NCI-H128 (cell line): ENCODE measurements around the gene NUDT16L1.
"Not testable (repeated sequence)": the region's sequence is repeated elsewhere in the genome, so short reads cannot be mapped to it uniquely, and the experiment has no call there.

ENCODE experiments used
- DNase-seq: peaks from one replicate; lab custom pipeline; 2025; ENCODE audit not compliant: unreplicated experiment; lab: John Stamatoyannopoulos, UW

Gene NUDT16L1

GRCh38 chr16:4693296-4693955 is at the start of gene NUDT16L1:
NUDT16L1 (plus strand) TSS chr16:4693562; CDS start chr16:4693727, 165 bp downstream.
- peak; percentile 83 for DNase-seq

DNA sequence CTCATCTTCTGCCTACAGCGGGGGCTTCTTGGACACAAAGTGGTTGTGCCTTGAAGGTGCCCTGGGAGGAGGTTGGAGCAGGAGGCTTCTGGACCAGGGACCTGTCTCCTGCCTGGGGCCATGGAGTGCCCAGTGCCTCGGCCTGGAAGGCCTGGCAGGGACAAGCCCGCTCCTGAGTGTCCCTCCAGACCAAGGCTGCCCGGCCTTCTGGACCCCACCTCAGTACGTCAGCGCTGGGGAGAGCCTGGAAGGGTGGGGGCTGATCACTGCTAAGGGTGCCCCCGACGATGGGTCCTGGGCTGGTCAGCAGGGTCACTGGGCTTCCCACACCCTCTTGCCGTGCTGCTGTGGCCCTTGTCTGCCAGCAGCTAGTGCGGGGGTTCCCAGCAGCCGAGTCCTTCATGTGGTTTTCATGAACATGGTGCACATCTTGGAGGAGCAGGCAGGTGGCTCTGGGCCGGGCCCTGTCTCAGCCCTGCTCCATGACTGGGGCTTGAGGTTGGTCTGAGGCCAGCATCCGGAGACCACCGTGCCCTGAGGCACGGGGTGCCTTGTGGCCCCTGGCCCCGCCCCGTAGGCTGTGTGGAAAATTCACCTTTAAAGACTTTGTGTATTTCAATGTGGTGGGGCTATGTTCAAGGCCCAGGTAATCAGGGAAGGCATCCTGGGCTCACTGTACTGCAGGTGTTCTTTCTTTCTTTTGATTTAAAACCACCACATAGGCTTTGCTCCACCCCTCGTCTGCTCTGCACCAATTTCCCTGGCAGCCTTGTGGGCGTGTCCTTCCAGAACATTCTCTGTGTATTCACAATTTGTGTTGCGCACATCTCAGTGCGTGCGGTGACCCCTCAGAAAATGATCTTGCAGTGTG is 46.4 kb upstream of the NUDT16L1 start:
- DNase-seq = no peak

DNA sequence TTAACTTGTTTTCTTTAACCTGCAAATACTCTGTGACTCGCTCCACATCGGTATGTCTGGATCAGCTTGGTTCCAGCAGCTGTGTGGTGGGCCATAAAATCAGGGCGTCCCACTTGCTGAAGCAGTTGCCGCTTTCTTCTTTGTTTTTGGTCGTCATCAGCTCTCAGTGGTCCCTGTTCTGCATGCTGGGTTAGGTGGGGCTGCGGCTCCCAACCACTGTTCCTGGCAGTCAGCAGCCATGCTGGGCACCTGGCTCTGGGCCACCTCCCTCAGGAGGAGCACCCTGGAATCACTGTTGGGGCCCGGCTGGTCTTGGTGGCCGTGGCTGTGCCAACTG is 45.8 kb upstream of the NUDT16L1 start:
- no peak for DNase-seq

- no peak for DNase-seq
Measured at GRCh38 chr16:4648917-4649316, 44.4 kb upstream of the NUDT16L1 start.

DNA sequence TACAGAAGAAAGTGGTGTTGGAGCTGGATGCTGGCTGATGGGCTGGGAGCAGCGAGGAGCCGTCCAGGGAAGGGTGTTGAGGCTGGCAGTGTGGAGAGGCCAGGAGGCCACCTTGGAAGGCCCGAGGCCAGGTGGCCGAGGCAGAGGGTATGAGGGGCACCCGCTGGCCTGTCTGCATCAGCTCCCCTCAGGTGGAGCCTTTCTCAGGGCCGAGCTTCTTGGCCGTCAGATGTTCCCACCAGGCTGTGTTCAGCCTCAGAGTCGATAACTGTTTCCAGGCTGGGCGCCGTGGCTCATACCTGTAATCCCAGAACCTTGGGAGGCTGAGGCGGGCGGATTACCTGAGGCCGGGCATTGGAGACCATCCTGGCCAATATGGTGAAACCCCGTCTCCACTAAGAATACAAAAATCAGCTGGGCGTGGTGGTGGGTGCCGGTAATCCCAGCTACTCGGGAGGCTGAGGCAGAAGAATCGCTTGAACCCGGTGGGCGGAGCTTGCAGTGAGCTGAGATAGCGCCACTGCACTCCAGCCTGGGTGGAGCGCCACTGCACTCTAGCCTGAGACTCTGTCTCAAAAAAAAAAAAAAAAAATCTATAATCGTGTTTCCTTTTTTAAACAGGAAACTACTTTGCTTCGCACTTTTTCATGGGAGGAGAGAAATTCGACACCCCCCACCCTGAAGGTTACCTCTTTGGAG is 43.5 kb upstream of the NUDT16L1 start:
- DNase-seq = no peak

DNA sequence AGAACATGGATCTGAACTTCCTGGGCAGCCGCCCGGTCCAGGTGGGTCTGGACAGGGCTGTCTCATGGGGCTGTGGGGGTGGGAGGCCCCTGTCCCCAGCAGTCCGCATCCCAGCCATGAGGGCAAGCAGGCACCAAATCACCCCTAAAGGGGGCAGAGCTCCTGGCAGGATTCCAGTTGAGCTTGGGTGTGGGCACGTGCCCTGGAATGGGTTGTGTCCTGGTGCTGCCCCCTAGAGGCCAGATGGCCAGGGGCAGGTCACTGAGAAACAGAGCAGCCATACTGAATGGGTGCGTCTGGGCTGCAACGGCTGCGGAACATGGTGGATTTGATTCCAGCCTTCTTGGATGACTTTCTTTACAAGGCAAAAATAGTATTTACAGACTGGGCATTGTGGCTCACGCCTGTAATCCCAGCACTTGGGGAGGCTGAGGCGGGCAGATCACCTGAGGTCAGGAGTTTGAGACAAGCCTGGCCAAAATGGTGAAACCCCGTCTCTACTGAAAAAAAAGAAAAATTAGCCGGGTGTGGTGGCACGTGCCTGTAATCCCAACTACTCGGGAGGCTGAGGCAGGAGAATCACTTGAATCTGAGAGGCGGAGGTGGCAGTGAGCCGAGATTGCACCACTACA is 42.8 kb upstream of the NUDT16L1 start:
- DNase-seq = not testable (repeated sequence)

- DNase-seq = no peak
Measured at GRCh38 chr16:4651827-4652226, 41.5 kb upstream of the NUDT16L1 start.

DNA sequence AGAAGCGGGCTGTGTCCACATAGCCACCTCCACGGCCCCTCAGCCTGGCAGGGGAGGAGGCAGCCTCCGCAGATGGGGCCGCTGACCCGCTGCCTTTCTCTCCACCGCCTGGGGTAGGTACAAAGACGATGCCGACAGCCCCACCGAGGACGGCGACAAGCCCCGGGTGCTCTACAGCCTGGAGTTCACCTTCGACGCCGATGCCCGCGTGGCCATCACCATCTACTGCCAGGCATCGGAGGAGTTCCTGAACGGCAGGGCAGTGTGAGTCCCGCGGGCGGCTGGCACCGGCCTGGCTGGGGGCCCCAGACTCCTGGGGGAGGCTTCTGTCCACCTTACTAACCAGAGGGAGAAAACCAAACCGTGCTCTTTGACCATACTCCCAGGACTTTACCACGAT is 40.8 kb upstream of the NUDT16L1 start:
- DNase-seq = no peak

DNA sequence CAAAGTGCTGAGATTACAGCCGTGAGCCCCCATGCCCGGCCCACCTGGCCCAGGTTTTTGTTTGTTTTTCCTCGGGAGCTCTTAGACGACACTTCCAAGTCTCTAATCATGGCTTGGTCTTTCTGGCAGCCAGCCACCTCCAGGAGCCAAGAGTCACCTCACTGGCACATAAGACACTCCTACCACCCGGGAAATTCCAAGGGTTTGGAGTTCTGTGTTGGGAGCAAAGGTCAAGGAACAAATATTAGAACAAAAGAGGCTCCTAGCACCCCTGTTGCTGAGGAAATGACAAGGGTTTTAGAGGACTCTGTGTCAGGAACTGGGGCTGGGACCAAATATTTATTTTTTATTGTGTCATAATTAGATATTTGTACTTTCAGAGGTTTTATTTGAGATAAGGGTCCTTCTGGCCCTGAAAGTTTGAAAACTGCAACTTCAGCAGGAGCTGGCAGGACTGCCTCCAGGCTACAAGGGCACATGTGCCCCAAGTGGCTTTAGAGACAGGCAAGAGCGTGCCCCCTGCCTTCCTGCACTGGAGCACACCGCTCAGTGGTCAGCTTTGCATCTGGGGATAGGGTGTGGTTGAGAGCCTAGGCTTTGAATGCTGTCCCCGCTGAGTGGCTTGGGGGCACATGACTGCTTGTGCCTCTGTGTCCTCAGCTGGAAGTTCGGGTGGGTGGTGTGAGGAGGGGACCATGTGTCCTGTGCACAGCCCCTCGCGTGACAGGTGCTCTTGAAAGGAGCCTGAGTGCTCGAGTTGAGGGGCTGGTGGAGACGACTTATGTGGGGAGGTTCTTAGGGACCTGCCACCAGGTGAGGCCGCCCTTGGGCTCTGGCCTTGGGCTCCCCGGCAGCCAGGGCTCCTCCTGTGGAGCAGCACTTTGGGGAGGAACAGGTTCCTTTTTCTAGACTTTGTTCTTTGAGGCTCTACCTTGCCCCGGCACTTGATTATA is 39.1 kb upstream of the NUDT16L1 start:
- no peak for DNase-seq

DNA sequence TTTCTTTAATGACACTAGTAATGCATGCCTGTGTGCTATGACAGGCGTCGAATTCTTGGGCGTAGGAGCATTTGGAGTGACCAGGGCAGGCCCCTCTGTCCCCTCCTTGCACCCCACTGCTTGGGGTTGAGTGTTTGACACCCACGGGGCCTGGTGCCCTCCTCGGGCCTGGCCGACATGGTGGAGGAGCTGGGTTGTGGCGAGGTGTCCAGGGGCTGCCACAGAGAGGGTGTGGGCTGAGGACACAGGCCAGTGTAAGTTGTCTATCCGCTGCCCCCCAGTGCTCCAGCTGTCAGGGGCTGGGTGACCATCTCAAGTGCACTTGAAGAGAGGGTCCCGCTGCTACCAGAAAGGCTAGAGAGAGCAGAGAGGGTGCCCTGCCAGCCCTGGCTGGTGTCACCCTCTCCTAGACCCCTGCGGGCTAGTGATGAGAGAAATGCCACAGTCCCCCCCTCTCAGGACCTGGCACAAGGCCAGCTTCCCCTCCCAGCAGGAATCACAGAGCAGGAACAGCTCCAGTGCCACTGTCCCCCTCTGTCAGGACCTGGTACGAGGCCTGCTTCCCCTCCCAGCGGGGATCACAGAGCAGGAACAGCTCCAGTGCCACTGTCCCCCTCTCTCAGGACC is 38.3 kb upstream of the NUDT16L1 start:
- no peak for DNase-seq

- DNase-seq = no peak
Measured at GRCh38 chr16:4655801-4656200, 37.6 kb upstream of the NUDT16L1 start.

GRCh38 chr16:4656221-4656620 is 37.1 kb upstream of the NUDT16L1 start:
- DNase-seq = no peak

DNA sequence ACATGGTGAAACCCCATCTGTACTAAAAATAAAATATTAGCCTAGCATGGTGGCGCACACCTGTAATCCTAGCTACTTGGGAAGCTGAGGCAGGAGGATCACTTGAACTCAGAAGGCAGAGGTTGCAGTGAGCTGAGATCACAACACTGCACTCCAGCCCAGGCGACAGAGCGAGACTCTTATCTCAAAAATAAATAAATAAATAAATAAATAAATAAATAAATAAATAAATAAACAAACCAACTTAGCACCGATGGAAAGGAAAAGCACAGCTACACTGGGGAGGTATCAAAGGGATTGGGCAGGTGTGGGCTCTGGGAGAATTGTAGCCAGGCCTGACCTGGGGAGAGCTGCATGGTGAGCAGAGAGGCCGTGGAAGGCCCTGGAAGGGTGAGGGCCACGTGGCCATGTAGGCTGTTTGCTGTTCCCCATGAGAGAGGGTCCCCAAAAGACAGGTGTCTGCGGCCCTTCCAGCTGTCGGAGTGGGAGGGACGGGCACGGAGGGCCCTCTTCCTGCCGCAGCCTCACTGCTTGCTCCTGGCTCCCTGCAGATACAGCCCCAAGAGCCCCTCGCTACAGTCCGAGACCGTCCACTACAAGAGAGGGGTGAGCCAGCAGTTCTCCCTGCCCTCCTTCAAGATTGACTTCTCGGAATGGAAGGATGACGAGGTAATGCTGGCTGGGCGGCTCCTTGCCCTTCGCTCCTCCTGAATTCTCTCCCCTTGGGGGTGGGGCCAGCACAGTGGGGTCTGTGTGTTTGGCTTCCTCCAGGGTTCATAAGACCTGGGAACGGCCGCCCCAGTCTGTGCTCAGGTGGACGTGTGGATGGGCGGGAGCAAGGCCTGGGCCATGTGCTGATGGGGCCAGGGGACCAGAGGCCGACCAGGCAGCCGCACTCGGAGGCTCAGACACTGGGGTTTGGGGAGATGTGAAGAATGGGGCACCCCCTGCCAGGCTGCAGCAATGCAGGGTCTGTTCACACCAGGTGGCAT is 36.4 kb upstream of the NUDT16L1 start:
- no peak for DNase-seq

DNA sequence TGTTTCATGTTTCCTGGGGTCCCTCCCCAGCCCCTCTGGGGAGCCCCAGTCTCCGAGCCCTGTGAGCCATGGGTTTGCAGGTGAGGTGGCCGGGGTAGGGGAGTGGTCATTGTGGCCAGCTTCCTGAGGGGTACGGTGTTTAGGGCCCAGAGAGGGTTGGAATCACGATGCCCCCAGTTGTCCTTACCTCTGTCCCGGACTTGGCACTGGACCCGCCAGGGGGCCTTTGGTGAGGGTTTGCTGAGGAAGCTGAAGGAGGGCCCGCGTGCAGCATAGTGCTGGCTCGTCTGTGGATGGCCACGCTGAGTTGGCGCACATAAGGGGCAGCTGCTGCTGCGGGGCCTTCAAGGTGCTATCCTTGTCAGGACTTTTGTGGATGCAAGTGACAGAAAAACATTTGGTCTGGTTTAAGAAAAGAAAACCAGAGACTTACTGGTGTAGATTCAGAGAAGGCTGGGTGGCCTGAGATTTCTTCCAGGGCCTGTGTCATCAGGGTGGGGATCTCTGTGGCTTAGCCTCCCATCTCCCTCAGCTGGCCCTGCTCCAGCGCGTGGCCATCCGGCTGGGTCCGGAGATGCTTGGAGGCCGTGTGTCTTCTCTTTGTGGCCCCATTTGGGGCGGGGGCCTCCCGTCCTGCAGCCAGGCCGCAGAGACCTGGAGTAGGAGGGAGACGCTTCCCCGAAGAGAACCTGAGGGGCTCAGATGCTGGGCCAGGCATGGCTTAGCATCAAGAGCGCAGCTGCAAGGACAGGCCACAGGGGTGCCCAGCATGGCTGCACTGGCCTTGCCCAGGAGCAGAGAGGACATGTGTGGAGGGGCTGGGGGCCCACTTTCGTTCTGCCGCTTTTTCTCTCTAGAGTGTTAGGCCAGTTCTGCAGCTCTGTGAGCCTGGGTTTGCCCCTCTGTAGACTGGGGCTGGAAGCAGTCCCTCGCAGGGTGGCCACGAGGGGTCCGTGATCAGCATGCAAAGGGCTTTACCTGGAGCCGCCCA is 33.7 kb upstream of the NUDT16L1 start:
- DNase-seq = no peak

- peak; percentile 25 for DNase-seq
Measured at GRCh38 chr16:4660454-4661007, 32.8 kb upstream of the NUDT16L1 start.

DNA sequence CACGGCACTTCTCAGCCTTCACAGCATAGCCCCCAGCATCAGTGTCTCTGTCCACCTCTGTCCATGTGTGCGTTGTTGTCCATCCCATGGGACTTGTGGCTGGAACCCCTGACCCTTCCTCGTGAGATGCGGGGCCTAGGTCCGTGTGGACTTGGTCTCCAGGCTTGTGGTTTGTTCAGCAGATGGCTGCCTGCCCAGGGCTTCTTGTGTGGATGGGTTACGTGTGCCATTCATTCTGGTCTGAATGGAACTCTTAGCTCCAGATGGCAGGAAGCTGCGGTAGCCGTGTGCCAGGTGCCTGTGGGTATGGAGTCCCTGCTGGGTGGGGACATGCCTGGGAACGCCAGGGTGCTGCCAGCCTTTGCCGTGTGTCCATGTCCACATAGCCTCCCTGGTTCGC is 31.7 kb upstream of the NUDT16L1 start:
- DNase-seq = no peak

- no peak for DNase-seq
Measured at GRCh38 chr16:4663465-4663776, 29.9 kb upstream of the NUDT16L1 start.
